ENCODE data around the gene FRMPD1.

Gene FRMPD1

DNA sequence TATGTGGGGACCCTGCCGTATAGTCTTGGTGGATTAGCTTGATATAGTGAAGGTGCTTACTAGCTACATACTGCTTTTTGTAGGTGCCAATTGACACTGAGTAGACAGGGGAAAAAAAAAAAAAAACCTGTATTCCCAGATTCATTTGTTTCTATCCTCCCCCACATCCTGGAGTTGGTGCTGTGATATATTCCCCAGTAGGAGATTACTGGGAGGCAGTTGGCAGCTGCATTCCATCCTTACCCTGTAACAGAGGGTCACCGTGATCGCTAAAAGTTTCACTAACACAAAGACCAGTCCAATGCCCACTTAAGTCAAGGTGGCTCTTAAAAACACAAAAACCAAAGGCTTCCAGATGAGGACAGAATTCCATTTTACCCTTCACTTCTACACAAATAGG is 30.9 kb upstream of the FRMPD1 start:
- TF ChIP-seq, protein P1, sequence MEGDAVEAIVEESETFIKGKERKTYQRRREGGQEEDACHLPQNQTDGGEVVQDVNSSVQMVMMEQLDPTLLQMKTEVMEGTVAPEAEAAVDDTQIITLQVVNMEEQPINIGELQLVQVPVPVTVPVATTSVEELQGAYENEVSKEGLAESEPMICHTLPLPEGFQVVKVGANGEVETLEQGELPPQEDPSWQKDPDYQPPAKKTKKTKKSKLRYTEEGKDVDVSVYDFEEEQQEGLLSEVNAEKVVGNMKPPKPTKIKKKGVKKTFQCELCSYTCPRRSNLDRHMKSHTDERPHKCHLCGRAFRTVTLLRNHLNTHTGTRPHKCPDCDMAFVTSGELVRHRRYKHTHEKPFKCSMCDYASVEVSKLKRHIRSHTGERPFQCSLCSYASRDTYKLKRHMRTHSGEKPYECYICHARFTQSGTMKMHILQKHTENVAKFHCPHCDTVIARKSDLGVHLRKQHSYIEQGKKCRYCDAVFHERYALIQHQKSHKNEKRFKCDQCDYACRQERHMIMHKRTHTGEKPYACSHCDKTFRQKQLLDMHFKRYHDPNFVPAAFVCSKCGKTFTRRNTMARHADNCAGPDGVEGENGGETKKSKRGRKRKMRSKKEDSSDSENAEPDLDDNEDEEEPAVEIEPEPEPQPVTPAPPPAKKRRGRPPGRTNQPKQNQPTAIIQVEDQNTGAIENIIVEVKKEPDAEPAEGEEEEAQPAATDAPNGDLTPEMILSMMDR (IDR thresholded peaks at IDR 0.05; ENCODE audit: low read depth, low read length, missing control alignments) = no peak
- no peak overlapping the region for H3K4me3 ChIP-seq (ENCODE audit: low read depth, low read length)
- in situ Hi-C loops (cut with HindIII; ENCODE audit: low pct_ligation_motif_present, low sequenced_read_pairs) = no loop called here
- DNase-seq = no peak
- H3K36me3 ChIP-seq (replicated peaks) = no peaks in the 10 kb centered on the region
- no peaks in the 10 kb centered on the region for H3K27me3 ChIP-seq (replicated peaks)
- H3K27ac ChIP-seq = no peak overlapping the region

GRCh38 chr9:37620396-37620795 is 30.4 kb upstream of the FRMPD1 start:
- no peaks in the 10 kb centered on the region for H3K36me3 ChIP-seq (replicated peaks)
- TF ChIP-seq, protein P1 (IDR thresholded peaks at IDR 0.05; ENCODE audit: low read depth, low read length, missing control alignments) = no peak
- no peaks in the 10 kb centered on the region for H3K27me3 ChIP-seq (replicated peaks)
- H3K4me3 ChIP-seq (ENCODE audit: low read depth, low read length) = no peak overlapping the region
- in situ Hi-C loops (cut with HindIII; ENCODE audit: low pct_ligation_motif_present, low sequenced_read_pairs) = no loop called here
- no peak overlapping the region for H3K27ac ChIP-seq
- no peak for DNase-seq

DNA sequence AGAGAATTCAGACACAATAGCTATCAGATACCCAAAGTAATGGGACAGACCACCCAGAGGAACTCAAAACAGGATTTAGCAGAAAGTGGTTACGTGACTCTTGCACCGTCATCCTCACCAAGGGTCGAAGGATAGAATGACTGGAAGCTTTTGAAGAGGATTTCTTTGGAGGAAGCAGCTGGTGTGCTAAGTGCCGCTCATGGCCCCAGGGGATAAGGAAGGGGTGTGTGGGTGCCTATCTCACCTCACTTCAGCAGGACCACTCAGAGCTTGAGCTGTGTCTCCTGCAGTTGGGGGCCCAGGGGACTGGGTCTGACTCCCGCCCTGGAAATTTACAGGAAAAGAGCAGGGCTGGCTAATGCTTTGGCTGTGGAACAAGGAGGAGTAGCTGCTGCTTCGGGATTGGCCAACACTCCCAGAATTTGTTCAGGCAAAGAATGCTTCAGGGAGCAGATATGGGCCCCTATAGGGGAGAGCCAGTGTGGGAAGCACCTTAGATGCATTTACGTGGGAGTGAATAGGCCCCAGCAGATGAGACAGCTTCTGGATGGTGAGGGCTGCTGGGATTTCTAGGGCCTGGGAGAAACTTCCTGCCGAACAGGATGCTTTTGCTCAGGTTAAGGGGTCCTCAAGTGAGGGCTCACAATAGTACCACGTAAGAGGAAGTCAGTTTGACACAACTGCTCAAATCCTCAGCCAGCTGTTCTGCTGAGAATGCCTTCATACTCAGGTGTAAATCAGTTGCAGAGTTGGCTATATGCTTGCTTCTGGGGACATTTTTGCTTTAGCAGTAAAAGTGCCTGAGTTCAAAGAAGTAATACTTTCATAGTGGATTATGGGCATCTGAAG is 29.3 kb upstream of the FRMPD1 start:
- DNase-seq = no peak
- H3K27me3 ChIP-seq (replicated peaks) = no peaks in the 10 kb centered on the region
- in situ Hi-C loops (cut with HindIII; ENCODE audit: low pct_ligation_motif_present, low sequenced_read_pairs) = no loop called here
- H3K36me3 ChIP-seq (replicated peaks) = no peaks in the 10 kb centered on the region
- H3K4me3 ChIP-seq (ENCODE audit: low read depth, low read length) = no peak overlapping the region
- no peak overlapping the region for H3K27ac ChIP-seq
- TF ChIP-seq, protein P1 (IDR thresholded peaks at IDR 0.05; ENCODE audit: low read depth, low read length, missing control alignments) = no peak

- Histone ChIP-seq H3K27me3 (replicated peaks) (no peaks in the 10 kb centered on the region), H3K4me3 (ENCODE audit: low read depth, low read length) (no peak overlapping the region), H3K27ac (no peak overlapping the region), H3K36me3 (replicated peaks) (no peaks in the 10 kb centered on the region)
- in situ Hi-C loops (cut with HindIII; ENCODE audit: low pct_ligation_motif_present, low sequenced_read_pairs) = no loop called here
- TF ChIP-seq, protein P1 (IDR thresholded peaks at IDR 0.05; ENCODE audit: low read depth, low read length, missing control alignments) = no peak
- DNase-seq = no peak
These were observed 28.3 kb upstream of the FRMPD1 start for GRCh38 chr9:37622462-37622861.

- DNase-seq = no peak
- in situ Hi-C loops (cut with HindIII; ENCODE audit: low pct_ligation_motif_present, low sequenced_read_pairs) = no loop called here
- H3K4me3 ChIP-seq (ENCODE audit: low read depth, low read length) = no peak overlapping the region
- TF ChIP-seq, protein P1 (IDR thresholded peaks at IDR 0.05; ENCODE audit: low read depth, low read length, missing control alignments) = no peak
- H3K27ac ChIP-seq = no peak overlapping the region
- H3K36me3 ChIP-seq (replicated peaks) = no peaks in the 10 kb centered on the region
- no peaks in the 10 kb centered on the region for H3K27me3 ChIP-seq (replicated peaks)
These were observed 27.5 kb upstream of the FRMPD1 start for GRCh38 chr9:37623267-37623666.

DNA sequence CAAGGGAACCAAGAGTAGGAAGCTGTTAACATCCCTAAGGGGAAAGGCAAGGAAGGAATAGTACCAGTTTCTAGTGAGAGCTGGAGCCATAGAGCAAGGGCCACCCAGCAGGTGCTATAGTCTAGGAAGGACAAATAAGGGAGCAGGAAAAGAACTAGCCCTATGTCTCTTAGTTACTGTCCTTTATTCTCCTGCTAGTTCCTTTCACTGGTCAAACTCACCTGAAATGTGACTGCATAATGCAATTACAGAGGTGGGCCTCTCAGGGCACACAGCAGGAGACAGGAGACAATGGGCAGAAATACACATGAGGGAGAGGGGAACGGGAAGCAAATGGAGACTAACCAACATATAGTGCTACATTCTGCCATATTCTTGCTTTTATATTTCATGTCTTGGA is 26.7 kb upstream of the FRMPD1 start:
- H3K4me3 ChIP-seq (ENCODE audit: low read depth, low read length) = no peak overlapping the region
- in situ Hi-C loops (cut with HindIII; ENCODE audit: low pct_ligation_motif_present, low sequenced_read_pairs) = no loop called here
- no peak for DNase-seq
- TF ChIP-seq, protein P1 (IDR thresholded peaks at IDR 0.05; ENCODE audit: low read depth, low read length, missing control alignments) = no peak
- no peaks in the 10 kb centered on the region for H3K27me3 ChIP-seq (replicated peaks)
- H3K36me3 ChIP-seq (replicated peaks) = no peaks in the 10 kb centered on the region
- no peak overlapping the region for H3K27ac ChIP-seq
